IMR-90 (cell line): ENCODE data around the gene PIEZO1. TPM values are rescaled to one million over a fixed set of nuclear protein-coding genes. Genes with fewer than 3 reads are reported as not detected.

Experiments used
- ATAC-seq: fragments of 200-7000 bp; cut with Tn5 transposase; 2 replicates; pipeline ENCODE4 v1.9.1; 2020; ENCODE audit warnings: low read depth, mild to moderate bottlenecking, moderate library complexity
- BruUV-seq: library from RNA; stranded (reverse); fragments of 400-500 nt; replicated peaks from 2 replicates; lab custom pipeline; 2021; lab: Mats Ljungman, UMichigan
- CTCF ChIA-PET: fragments of 300-600 bp; formaldehyde crosslinking; extraction: SDS; loops from one replicate; lab custom pipeline; 2021; ENCODE audit warnings: antibody characterized with exemption; lab: Yijun Ruan, JAX
- POLR2A ChIA-PET: fragments of 300-600 bp; sonication (Branson Sonifier 250); formaldehyde crosslinking; loops from one replicate; lab custom pipeline; 2022; ENCODE audit warnings: antibody characterized with exemption; ENCODE audit not compliant: unreplicated experiment; lab: Charles Lee
- DNase-seq: peaks from one replicate; pipeline ENCODE4 v3.0.0; 2013
- H2AFZ ChIP-seq: replicated peaks from 2 replicates; pipeline ENCODE3; 2013; ENCODE audit warnings: low read length, mild to moderate bottlenecking; ENCODE audit not compliant: poor library complexity
- H2AK5ac ChIP-seq: 2 replicates; pipeline ENCODE4 v1.6.1; 2013; ENCODE audit warnings: low read depth, low read length, inconsistent platforms
- H2AK9ac ChIP-seq: replicated peaks from 2 replicates; pipeline ENCODE3; 2013; ENCODE audit warnings: mild to moderate bottlenecking, low read depth, low read length, moderate library complexity; ENCODE audit not compliant: poor library complexity
- H2BK120ac ChIP-seq: 2 replicates; pipeline ENCODE4 v1.6.1; 2013; ENCODE audit warnings: low read depth, low read length, inconsistent platforms
- H2BK15ac ChIP-seq: 3 replicates; pipeline ENCODE4 v1.6.1; 2013; ENCODE audit warnings: low read depth, low read length, inconsistent platforms
- H2BK20ac ChIP-seq: 2 replicates; pipeline ENCODE4 v1.6.1; 2013; ENCODE audit warnings: low read depth, mild to moderate bottlenecking, inconsistent platforms, low read length, moderate library complexity
- H2BK5ac ChIP-seq: 2 replicates; pipeline ENCODE4 v1.6.1; 2013; ENCODE audit warnings: mild to moderate bottlenecking, low read depth, low read length, inconsistent platforms; ENCODE audit not compliant: poor library complexity, severe bottlenecking
- H3K14ac ChIP-seq: replicated peaks from 2 replicates; pipeline ENCODE4 v1.6.1; 2013; ENCODE audit warnings: low read depth, low read length, inconsistent platforms
- H3K18ac ChIP-seq: 2 replicates; pipeline ENCODE4 v1.6.1; 2013; ENCODE audit warnings: low read depth, low read length, control low read depth
- H3K23ac ChIP-seq: 2 replicates; pipeline ENCODE4 v1.6.1; 2013; ENCODE audit warnings: low read depth, low read length, inconsistent platforms
- H3K27ac ChIP-seq: 2 replicates; pipeline ENCODE4 v1.5.1; 2013; ENCODE audit warnings: mild to moderate bottlenecking, control low read depth, low read length; ENCODE audit not compliant: insufficient read depth
- H3K27me3 ChIP-seq: 2 replicates; pipeline ENCODE4 v1.6.1; 2013; ENCODE audit warnings: low read length; ENCODE audit not compliant: control insufficient read depth, insufficient read depth
- H3K36me3 ChIP-seq: 2 replicates; pipeline ENCODE4 v1.6.1; 2013; ENCODE audit warnings: low read length, mixed read lengths; ENCODE audit not compliant: control insufficient read depth, insufficient read depth
- H3K4ac ChIP-seq: 2 replicates; pipeline ENCODE4 v1.6.1; 2013; ENCODE audit warnings: low read depth, low read length, inconsistent platforms
- H3K4me1 ChIP-seq: 2 replicates; pipeline ENCODE4 v1.6.1; 2013; ENCODE audit warnings: low read length, mixed read lengths; ENCODE audit not compliant: control insufficient read depth, insufficient read depth
- H3K4me2 ChIP-seq: 2 replicates; pipeline ENCODE4 v1.6.1; 2013; ENCODE audit warnings: low read depth, mild to moderate bottlenecking, control low read depth, low read length, moderate library complexity
- H3K4me3 ChIP-seq: 2 replicates; pipeline ENCODE4 v1.5.1; 2013; ENCODE audit warnings: low read depth, mild to moderate bottlenecking, control low read depth, low read length, moderate library complexity; ENCODE audit not compliant: insufficient read depth
- H3K56ac ChIP-seq: 2 replicates; pipeline ENCODE4 v1.6.1; 2013; ENCODE audit warnings: low read length, inconsistent platforms; ENCODE audit not compliant: insufficient read depth; ENCODE audit errors: extremely low read depth
- H3K79me1 ChIP-seq, 2 experiments: 2 replicates each; pipeline ENCODE4 v1.6.1; 2013; ENCODE audit warnings: low read length in 2 of 2, inconsistent platforms in 1 of 2, low read depth in 1 of 2
- H3K9ac ChIP-seq: 2 replicates; pipeline ENCODE4 v1.6.1; 2013; ENCODE audit warnings: low read depth, low read length, control low read depth
- H3K9me1 ChIP-seq: 2 replicates; pipeline ENCODE4 v1.6.1; 2013; ENCODE audit warnings: low read length, inconsistent platforms; ENCODE audit not compliant: insufficient read depth
- H3K9me3 ChIP-seq: 2 replicates; pipeline ENCODE4 v1.6.1; 2013; ENCODE audit warnings: low read length; ENCODE audit not compliant: control insufficient read depth, insufficient read depth
- H4K20me1 ChIP-seq: 2 replicates; pipeline ENCODE4 v1.6.1; 2013; ENCODE audit warnings: low read length, inconsistent platforms; ENCODE audit not compliant: insufficient read depth
- H4K5ac ChIP-seq: 2 replicates; pipeline ENCODE4 v1.6.1; 2013; ENCODE audit warnings: mild to moderate bottlenecking, low read depth, low read length, control low read depth
- H4K8ac ChIP-seq, 2 experiments: 2 replicates each; pipeline ENCODE4 v1.6.1; 2013; ENCODE audit warnings: low read depth in 2 of 2, low read length in 2 of 2, control low read depth in 1 of 2, inconsistent platforms in 1 of 2
- H4K91ac ChIP-seq: 2 replicates; pipeline ENCODE4 v1.6.1; 2013; ENCODE audit warnings: low read depth, low read length, inconsistent platforms; ENCODE audit not compliant: insufficient read depth
- BHLHE40 ChIP-seq: fragments of 150-350 bp; IDR thresholded peaks from 2 replicates; pipeline ENCODE4 v1.6.1; 2016; ENCODE audit warnings: mild to moderate bottlenecking, low read depth, low read length
- CEBPB ChIP-seq: IDR thresholded peaks from 2 replicates; pipeline ENCODE4 v1.6.1; 2012; ENCODE audit warnings: low read depth, low read length, improper control_type of control experiment
- CHD1 ChIP-seq: IDR thresholded peaks from 2 replicates; pipeline ENCODE4 v1.6.1; 2012; ENCODE audit warnings: low read depth, low read length, improper control_type of control experiment
- FOS ChIP-seq: fragments of 150-350 bp; IDR thresholded peaks from 2 replicates; pipeline ENCODE4 v1.6.1; 2016; ENCODE audit warnings: low read depth, low read length
- MAFK ChIP-seq: IDR thresholded peaks from 2 replicates; pipeline ENCODE4 v1.6.1; 2012; ENCODE audit warnings: low read depth, low read length, improper control_type of control experiment
- MXI1 ChIP-seq: IDR thresholded peaks from 2 replicates; pipeline ENCODE4 v1.6.1; 2012; ENCODE audit warnings: low read depth, mild to moderate bottlenecking, low read length, moderate library complexity, borderline replicate concordance
- NFE2L2 ChIP-seq: fragments of 150-350 bp; IDR thresholded peaks from 2 replicates; pipeline ENCODE4 v1.6.1; 2016; ENCODE audit warnings: low read depth, mild to moderate bottlenecking, low read length
- RCOR1 ChIP-seq: IDR thresholded peaks from 2 replicates; pipeline ENCODE4 v1.6.1; 2012; ENCODE audit warnings: mild to moderate bottlenecking, low read length, improper control_type of control experiment; ENCODE audit not compliant: insufficient replicate concordance
- RFX5 ChIP-seq: IDR thresholded peaks from 2 replicates; pipeline ENCODE4 v1.8.0; 2012; ENCODE audit warnings: low read depth, mild to moderate bottlenecking, low read length, moderate library complexity
- SMC3 ChIP-seq: fragments of 150-350 bp; IDR thresholded peaks from 2 replicates; pipeline ENCODE4 v1.6.1; 2016; ENCODE audit warnings: low read depth, mild to moderate bottlenecking, antibody characterized with exemption, low read length, moderate library complexity
- USF2 ChIP-seq: fragments of 150-350 bp; IDR thresholded peaks from 2 replicates; pipeline ENCODE4 v1.6.1; 2017; ENCODE audit warnings: mild to moderate bottlenecking, antibody characterized with exemption, low read length, low read depth
- WGBS, 2 experiments: methylation state at CpG; one replicate each; pipeline versions ENCODE4 v1.1.5 to v1.1.7; 2013; ENCODE audit warnings: missing lambda C conversion rate in 2 of 2; ENCODE audit not compliant: insufficient read length in 1 of 2; ENCODE audit errors: extremely low coverage in 2 of 2; 5-methylcytosine and 5-hydroxymethylcytosine counted together
- dilution Hi-C: fragments of 300-500 bp; cut with HindIII; formaldehyde crosslinking; loops from one replicate; pipeline ENCODE4 v1.14.3; 2018; ENCODE audit warnings: low sequenced_read_pairs; ENCODE audit not compliant: unreplicated experiment
- in situ Hi-C: fragments of 300-500 bp; cut with MboI; formaldehyde crosslinking; loops from 3 replicates; pipeline ENCODE4 v1.14.3; 2019; ENCODE audit warnings: low sequenced_read_pairs, inconsistent platforms, mixed read lengths
- intact Hi-C: fragments of 100-400 bp; cut with micrococcal nuclease; formaldehyde crosslinking; loops from 2 replicates; pipeline ENCODE4 v1.10.0; 2022
- polyA plus RNA-seq, 3 experiments: library from polyadenylated mRNA; depleted of rRNA; stranded (reverse); fragments of >200 nt; gene quantifications; 2 replicates each; pipeline ENCODE4 v1.2.3, GENCODE V29; 2012; ENCODE audit warnings: low replicate concordance in 1 of 3
- total RNA-seq: library from RNA; depleted of rRNA; stranded (reverse); fragments of >200 nt; gene quantifications from 2 replicates; pipeline ENCODE4 v1.2.3, GENCODE V29; 2012
- TF ChIP-seq, protein P1 (sequence below): fragments of 150-350 bp; IDR thresholded peaks from 2 replicates; pipeline ENCODE4 v1.6.1; 2016; ENCODE audit warnings: low read depth, mild to moderate bottlenecking, low read length, moderate library complexity, borderline replicate concordance
- TF ChIP-seq, protein P2 (sequence below): conservative IDR thresholded peaks from 2 replicates; pipeline ENCODE4 v1.5.1; 2012; ENCODE audit warnings: mild to moderate bottlenecking, low read depth, low read length, improper control_type of control experiment

The PIEZO1 gene
- total and polyA plus RNA-seq, 2 of the 4 experiments (the other 2 are of a cell fraction), result 36.2 to 372 TPM

GRCh38 chr16:88784074-88784855, 755 bp downstream of the PIEZO1 start:
- peak overlapping the region; percentile 68 for H3K4me2 ChIP-seq
- peaks cover 0 to 42% of the 10 kb centered on the region in 2 experiments; a peak in 2 of 4 replicates for H3K79me1 ChIP-seq
- peak overlapping the region; percentile 25 for H3K18ac ChIP-seq
- dilution Hi-C loops, result no loop called here
- H2AK9ac ChIP-seq, result peak overlapping the region; percentile 95
- peak overlapping the region; percentile 13 for H4K5ac ChIP-seq
- BruUV-seq, result no TSS peak
- in situ Hi-C loops, result loop anchor here (5.0 kb wide), 1 partner anchor 37 kb away; no protein-coding TSS in a partner anchor
- H4K20me1 ChIP-seq, result peaks cover 53% of the 10 kb centered on the region
- no peak overlapping the region for H2BK20ac ChIP-seq
- peak overlapping the region; percentile 66 for H4K91ac ChIP-seq
- WGBS, 2 experiments, result 2% methylated on average over 49 of the region's 74 CpGs; no CpG with 5 or more reads in 1 of the 2 experiments
- peak overlapping the region; percentile 69 for H3K56ac ChIP-seq
- peak overlapping the region; percentile 92 for H3K4ac ChIP-seq
- peak overlapping the region; percentile 92 for H3K4me3 ChIP-seq
- no peaks in the 10 kb centered on the region for H3K9me3 ChIP-seq
- ChIA-PET POLR2A (no interaction called here), CTCF (interaction anchor here (0.6 to 1.2 kb wide), 6 partner anchors 11 to 937 kb away, joined by 3 to 4 read pairs (median 4); no protein-coding TSS in a partner anchor)
- H2AFZ ChIP-seq, result peak overlapping the region; percentile 74
- H2BK120ac ChIP-seq, result peak overlapping the region; percentile 70
- H2BK5ac ChIP-seq, result peak overlapping the region; percentile 88
- no peaks in the 10 kb centered on the region for H3K27me3 ChIP-seq
- no peaks in the 10 kb centered on the region for H3K36me3 ChIP-seq
- peak overlapping the region; percentile 94 for H2AK5ac ChIP-seq
- ATAC-seq (peak; percentile 55), DNase-seq (peak; percentile 72)
- no peak overlapping the region for H2BK15ac ChIP-seq
- H3K27ac ChIP-seq, result peak overlapping the region; percentile 82
- H3K9ac ChIP-seq, result peak overlapping the region; percentile 83
- peak overlapping the region; percentile 96; the same call in 1 of the 2 replicates for H3K23ac ChIP-seq
- peak overlapping the region; percentile 20 to 78; a peak in 2 of 4 replicates for H4K8ac ChIP-seq
- intact Hi-C loops, result no loop called here
- peaks cover 11% of the 10 kb centered on the region for H3K9me1 ChIP-seq
- H3K4me1 ChIP-seq, result peaks cover 44% of the 10 kb centered on the region
- H3K14ac ChIP-seq, result peak overlapping the region; percentile 94
- TF ChIP-seq CHD1 (no peak), MXI1 (0 out of 2 replicates have a peak, but pooled peaks have one; percentile 37), USF2 (no peak), MAFK (no peak), NFE2L2 (no peak), BHLHE40 (no peak), SMC3 (peak; percentile 16; the same call in 1 of the 2 replicates), RFX5 (no peak), FOS (peak; percentile 47; the same call in 1 of the 2 replicates), CEBPB (peak; percentile 54), RCOR1 (no peak)
- TF ChIP-seq, protein P1, sequence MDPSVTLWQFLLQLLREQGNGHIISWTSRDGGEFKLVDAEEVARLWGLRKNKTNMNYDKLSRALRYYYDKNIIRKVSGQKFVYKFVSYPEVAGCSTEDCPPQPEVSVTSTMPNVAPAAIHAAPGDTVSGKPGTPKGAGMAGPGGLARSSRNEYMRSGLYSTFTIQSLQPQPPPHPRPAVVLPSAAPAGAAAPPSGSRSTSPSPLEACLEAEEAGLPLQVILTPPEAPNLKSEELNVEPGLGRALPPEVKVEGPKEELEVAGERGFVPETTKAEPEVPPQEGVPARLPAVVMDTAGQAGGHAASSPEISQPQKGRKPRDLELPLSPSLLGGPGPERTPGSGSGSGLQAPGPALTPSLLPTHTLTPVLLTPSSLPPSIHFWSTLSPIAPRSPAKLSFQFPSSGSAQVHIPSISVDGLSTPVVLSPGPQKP, result no peak
- TF ChIP-seq, protein P2, sequence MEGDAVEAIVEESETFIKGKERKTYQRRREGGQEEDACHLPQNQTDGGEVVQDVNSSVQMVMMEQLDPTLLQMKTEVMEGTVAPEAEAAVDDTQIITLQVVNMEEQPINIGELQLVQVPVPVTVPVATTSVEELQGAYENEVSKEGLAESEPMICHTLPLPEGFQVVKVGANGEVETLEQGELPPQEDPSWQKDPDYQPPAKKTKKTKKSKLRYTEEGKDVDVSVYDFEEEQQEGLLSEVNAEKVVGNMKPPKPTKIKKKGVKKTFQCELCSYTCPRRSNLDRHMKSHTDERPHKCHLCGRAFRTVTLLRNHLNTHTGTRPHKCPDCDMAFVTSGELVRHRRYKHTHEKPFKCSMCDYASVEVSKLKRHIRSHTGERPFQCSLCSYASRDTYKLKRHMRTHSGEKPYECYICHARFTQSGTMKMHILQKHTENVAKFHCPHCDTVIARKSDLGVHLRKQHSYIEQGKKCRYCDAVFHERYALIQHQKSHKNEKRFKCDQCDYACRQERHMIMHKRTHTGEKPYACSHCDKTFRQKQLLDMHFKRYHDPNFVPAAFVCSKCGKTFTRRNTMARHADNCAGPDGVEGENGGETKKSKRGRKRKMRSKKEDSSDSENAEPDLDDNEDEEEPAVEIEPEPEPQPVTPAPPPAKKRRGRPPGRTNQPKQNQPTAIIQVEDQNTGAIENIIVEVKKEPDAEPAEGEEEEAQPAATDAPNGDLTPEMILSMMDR, result peak; percentile 57
